Breast epithelium (tissue), 4 donors: ENCODE results near the gene LRRC43. TPM values are rescaled to one million over a fixed set of nuclear protein-coding genes. Genes with fewer than 3 reads are reported as not detected.
A peak's percentile ranks its signal among the peaks of the same experiment; 100 is the strongest.

ENCODE experiments used
- DNase-seq, 2 donors: peaks; one replicate each; pipeline ENCODE4 v3.0.0-alpha.2; 2019; ENCODE audit warnings: low spot score in 2 of 2
- H3K27ac ChIP-seq, 2 donors: fragments of 200-600 bp; sonication (generic) in 1 of 2; one replicate each; pipeline ENCODE4 v1.5.1; 2016 to 2019; ENCODE audit warnings: mild to moderate bottlenecking in 1 of 2
- H3K27me3 ChIP-seq, 2 donors: fragments of 200-600 bp; sonication (generic) in 1 of 2; one replicate each; pipeline versions ENCODE4 v1.5.1 to v1.6.0; 2017 to 2019; ENCODE audit warnings: control low read depth in 1 of 2, mild to moderate bottlenecking in 1 of 2
- H3K36me3 ChIP-seq: fragments of 200-600 bp; one replicate; pipeline ENCODE4 v1.5.1; 2019
- H3K4me1 ChIP-seq, 2 donors: fragments of 200-600 bp; sonication (generic); one replicate each; pipeline ENCODE4 v1.5.1; 2016 to 2019; ENCODE audit warnings: control low read depth in 1 of 2
- H3K4me3 ChIP-seq, 3 donors: fragments of 200-600 bp; sonication (generic); 1 replicate in 2 of 3; 2 replicates in 1 of 3; pipeline ENCODE4 v1.5.1; 2016 to 2019; ENCODE audit warnings: mild to moderate bottlenecking in 3 of 3, moderate library complexity in 2 of 3
- H3K9me3 ChIP-seq, 2 donors: fragments of 200-600 bp; sonication (generic) in 1 of 2; one replicate each; pipeline ENCODE4 v1.5.1; 2016 to 2019; ENCODE audit warnings: control low read depth in 1 of 2
- CTCF ChIP-seq, 3 donors: fragments of 450-650 bp; IDR thresholded peaks; one replicate each; pipeline ENCODE4 v1.5.1; 2016 to 2017; ENCODE audit warnings: antibody characterized with exemption in 3 of 3, mild to moderate bottlenecking in 3 of 3, moderate library complexity in 3 of 3
- POLR2A ChIP-seq: fragments of 450-650 bp; IDR thresholded peaks from one replicate; pipeline ENCODE4 v1.6.1; 2016; ENCODE audit warnings: antibody characterized with exemption, mild to moderate bottlenecking, moderate library complexity
- POLR2AphosphoS5 ChIP-seq, 3 donors: sonication (generic); formaldehyde crosslinking; IDR thresholded peaks; one replicate each; pipeline ENCODE4 v1.6.1; 2017; ENCODE audit warnings: antibody characterized with exemption in 3 of 3
- intact Hi-C: fragments of 100-400 bp; cut with DNase I; formaldehyde crosslinking; loops from one replicate; pipeline ENCODE4 v1.15.1; 2023; ENCODE audit warnings: low total_unique reads
- total RNA-seq, 3 donors: library from RNA; depleted of rRNA; stranded (reverse); fragments of >200 nt; gene quantifications; one replicate each; pipeline ENCODE4 v1.1.0, GENCODE V29; 2016

LRRC43 gene
- total RNA-seq, 3 donors from 2014 or later = 0.66 to 2.3 (median 0.80) TPM

DNA sequence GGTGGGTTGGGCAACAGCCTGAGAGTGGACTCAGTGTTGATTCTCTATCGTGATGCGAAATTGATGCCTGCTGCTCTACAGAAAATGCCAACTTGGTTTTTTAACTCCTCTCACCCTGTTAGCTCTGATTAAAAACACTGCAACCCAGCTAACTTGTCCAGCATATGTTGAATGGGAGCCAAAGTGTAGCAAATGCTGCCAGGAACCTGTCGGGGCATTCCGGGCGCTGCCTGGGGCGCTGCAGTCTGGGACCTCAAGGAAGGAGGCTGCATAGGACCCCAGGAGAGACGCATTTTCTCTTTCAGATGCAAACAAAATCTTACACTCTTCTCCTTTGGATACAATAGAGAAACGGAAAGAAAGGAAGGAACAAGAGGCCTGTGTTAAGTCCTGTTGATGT, 24.5 kb downstream of the LRRC43 start:
- peaks cover 8% of the 10 kb centered on the region for H3K36me3 ChIP-seq

GRCh38 chr12:122208073-122208820, 25.3 kb downstream of the LRRC43 start:
- H3K36me3 ChIP-seq = peaks cover 8% of the 10 kb centered on the region
- H3K9me3 ChIP-seq = no peaks in the 10 kb centered on the region
- no peak overlapping the region for H3K27ac ChIP-seq
- H3K4me1 ChIP-seq = peaks cover 0 to 8% of the 10 kb centered on the region in 2 donors
- TF ChIP-seq CTCF (IDR thresholded peaks at IDR 0.05) (no peak), POLR2A (no peak), POLR2AphosphoS5 (IDR thresholded peaks at IDR 0.05) (no peak)
- DNase-seq = no peak
- no peaks in the 10 kb centered on the region for H3K27me3 ChIP-seq
- no peak overlapping the region for H3K4me3 ChIP-seq
- intact Hi-C loops = no loop called here

More for the DNA sequence above, 24.5 kb downstream of the LRRC43 start:
- DNase-seq = no peak
- H3K4me1 ChIP-seq = peaks cover 6 to 12% of the 10 kb centered on the region in 2 donors
- H3K27me3 ChIP-seq = no peaks in the 10 kb centered on the region
- H3K4me3 ChIP-seq = no peak overlapping the region
- intact Hi-C loops = no loop called here
- no peak overlapping the region for H3K27ac ChIP-seq
- no peaks in the 10 kb centered on the region for H3K9me3 ChIP-seq
- TF ChIP-seq POLR2A (no peak), CTCF (IDR thresholded peaks at IDR 0.05) (no peak), POLR2AphosphoS5 (IDR thresholded peaks at IDR 0.05) (no peak)

- H3K9me3 ChIP-seq = no peaks in the 10 kb centered on the region
- H3K27me3 ChIP-seq = no peaks in the 10 kb centered on the region
- no peak overlapping the region for H3K27ac ChIP-seq
- no peak overlapping the region for H3K4me3 ChIP-seq
- TF ChIP-seq POLR2A (no peak), CTCF (IDR thresholded peaks at IDR 0.05) (no peak), POLR2AphosphoS5 (IDR thresholded peaks at IDR 0.05) (no peak)
- H3K4me1 ChIP-seq = no peaks in the 10 kb centered on the region
- intact Hi-C loops = no loop called here
- DNase-seq = no peak
- H3K36me3 ChIP-seq = no peaks in the 10 kb centered on the region
These were observed 32.8 kb downstream of the LRRC43 start for GRCh38 chr12:122215771-122216170.

DNA sequence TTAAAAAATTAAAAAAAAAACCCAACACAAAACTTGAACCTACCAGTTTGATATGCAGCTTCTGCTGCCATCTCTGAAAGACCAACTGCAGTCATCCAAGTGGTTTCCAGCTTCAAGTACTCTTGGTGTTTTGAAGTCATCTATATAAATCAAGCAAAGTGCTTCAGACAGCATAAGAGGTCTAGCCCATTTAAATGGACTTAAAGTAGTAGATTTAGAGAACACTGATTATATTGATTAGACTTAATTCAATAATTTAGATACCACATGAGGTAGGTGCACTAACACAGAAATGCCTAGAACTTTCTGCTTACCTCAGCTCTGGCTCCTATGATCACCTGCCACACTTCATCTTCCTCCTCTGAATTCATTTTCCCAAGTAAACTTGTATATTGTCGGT, 33.5 kb downstream of the LRRC43 start:
- Histone ChIP-seq H3K27ac (no peak overlapping the region), H3K4me3 (no peak overlapping the region), H3K9me3 (no peaks in the 10 kb centered on the region), H3K4me1 (no peaks in the 10 kb centered on the region), H3K36me3 (no peaks in the 10 kb centered on the region), H3K27me3 (no peaks in the 10 kb centered on the region)
- intact Hi-C loops = no loop called here
- DNase-seq = no peak
- TF ChIP-seq POLR2A = no peak
- TF ChIP-seq POLR2AphosphoS5 (IDR thresholded peaks at IDR 0.05) = no peak
- no peak for TF ChIP-seq CTCF (IDR thresholded peaks at IDR 0.05)

DNA sequence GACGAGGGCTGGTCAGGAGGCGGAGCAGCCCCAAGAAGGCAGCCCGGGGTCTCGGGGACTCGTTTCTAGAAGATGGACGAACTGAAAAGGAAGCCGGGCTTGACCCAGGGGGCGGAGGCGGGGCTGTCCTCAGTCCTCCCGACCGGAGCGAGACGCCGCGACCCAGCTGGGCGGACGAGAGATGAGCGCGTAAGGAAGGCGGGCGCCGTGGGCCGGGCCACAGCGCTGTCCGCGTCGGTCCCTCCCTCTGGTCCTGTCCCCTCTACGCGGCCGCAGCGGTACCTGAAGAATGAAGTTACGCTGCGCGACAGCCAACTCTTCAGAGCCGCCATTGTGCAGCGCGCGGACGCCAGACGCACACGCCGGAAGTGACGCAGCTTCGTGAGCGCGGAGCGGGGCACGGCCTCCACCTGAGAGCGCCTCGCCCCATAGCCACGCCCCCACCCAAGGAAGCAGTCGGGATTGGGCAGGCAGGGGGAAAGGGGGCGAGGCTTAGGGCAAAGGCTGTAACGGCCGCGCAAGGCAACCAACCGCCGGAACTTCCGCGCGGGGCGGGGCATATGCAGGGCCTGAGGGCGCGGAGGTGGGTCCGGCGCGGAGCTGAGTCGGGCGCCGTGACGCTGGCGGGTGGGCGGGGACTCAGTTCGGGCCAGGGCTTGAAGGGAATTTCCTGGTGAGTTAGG, 42.9 kb downstream of the LRRC43 start, which contains the start of gene DIABLO:
TSS of gene DIABLO (minus strand) at position 370 of the 683 bp plus-strand sequence. CDS start at position 332, 38 bp downstream.
- no peaks in the 10 kb centered on the region for H3K36me3 ChIP-seq
- H3K27ac ChIP-seq = peak within 1 kb of the TSS; percentile 97 to 98
- TF ChIP-seq POLR2AphosphoS5 (IDR thresholded peaks at IDR 0.05) = peak; percentile 98 to 100 (median 99)
- TF ChIP-seq POLR2A = peak; percentile 98
- TF ChIP-seq CTCF (IDR thresholded peaks at IDR 0.05) = peak in 1 of 3 donors; percentile 10
- no peaks in the 10 kb centered on the region for H3K9me3 ChIP-seq
- H3K4me3 ChIP-seq = peak within 1 kb of the TSS; percentile 87 to 95 (median 93)
- no peaks in the 10 kb centered on the region for H3K27me3 ChIP-seq
- H3K4me1 ChIP-seq = peaks cover 13 to 15% of the 10 kb centered on the region in 2 donors
- intact Hi-C loops = no loop called here
- DNase-seq = peak; percentile 100
